B cell (primary cell): Measurements from ENCODE around the gene MCUB. TPM values are rescaled to one million over a fixed set of nuclear protein-coding genes. Genes with fewer than 3 reads are reported as not detected.

ENCODE experiments used
- ATAC-seq: fragments of 200-7000 bp; cut with Tn5 transposase; one replicate; pipeline ENCODE4 v1.10.0; 2021; ENCODE audit warnings: low read depth, mild to moderate bottlenecking, moderate number of reproducible peaks, moderate library complexity
- CTCF ChIA-PET: fragments of 350-600 bp; sonication (Branson Sonifier 250); formaldehyde crosslinking; loops from one replicate; lab custom pipeline; 2021; ENCODE audit warnings: antibody characterized with exemption, inconsistent platforms; lab: Charles Lee
- POLR2A ChIA-PET: fragments of 350-600 bp; sonication (Branson Sonifier 250); formaldehyde crosslinking; loops from one replicate; lab custom pipeline; 2021; ENCODE audit warnings: antibody characterized with exemption; lab: Charles Lee
- DNase-seq: peaks from one replicate; pipeline ENCODE4 v3.0.0; 2013
- H2AFZ ChIP-seq: 2 replicates; pipeline ENCODE4 v1.6.1; 2012; ENCODE audit warnings: mild to moderate bottlenecking, low read depth, low read length; ENCODE audit not compliant: insufficient read depth, poor library complexity, severe bottlenecking
- H3K27ac ChIP-seq, 2 donors: 1 replicate in 1 of 2; 2 replicates in 1 of 2; pipeline ENCODE4 v1.5.1; 2012 to 2013; ENCODE audit warnings: low read length in 2 of 2, mild to moderate bottlenecking in 2 of 2, moderate library complexity in 1 of 2
- H3K27me3 ChIP-seq, 4 experiments: fragments of 200-600 bp in 1 of 4; sonication (generic) in 1 of 4; replicated peaks in 1 of 4; 1 replicate in 2 of 4; 2 replicates in 2 of 4; pipeline versions ENCODE4 v1.6.1 to v1.7.0; 2013 to 2016; ENCODE audit warnings: low read length in 3 of 4, mild to moderate bottlenecking in 2 of 4, mixed read lengths in 1 of 4, moderate library complexity in 1 of 4; ENCODE audit not compliant: insufficient read depth in 4 of 4, control insufficient read depth in 3 of 4; ENCODE audit errors: control extremely low read depth in 1 of 4
- H3K36me3 ChIP-seq, 2 experiments: replicated peaks in 1 of 2; 1 replicate in 1 of 2; 2 replicates in 1 of 2; pipeline versions ENCODE4 v1.6.1 to v1.7.1; 2013; ENCODE audit warnings: low read length in 1 of 2; ENCODE audit not compliant: insufficient read depth in 2 of 2, control insufficient read depth in 1 of 2; ENCODE audit errors: control extremely low read depth in 1 of 2, extremely low read depth in 1 of 2
- H3K4me1 ChIP-seq, 2 donors: fragments of 200-600 bp in 1 of 2; sonication (generic) in 1 of 2; 1 replicate in 1 of 2; 2 replicates in 1 of 2; pipeline versions ENCODE4 v1.5.1 to v1.6.1; 2013 to 2017; ENCODE audit warnings: low read length in 2 of 2; ENCODE audit not compliant: control insufficient read depth in 2 of 2, insufficient read depth in 2 of 2
- H3K4me2 ChIP-seq: replicated peaks from 2 replicates; pipeline ENCODE3; 2012; ENCODE audit warnings: mild to moderate bottlenecking, low read depth, low read length; ENCODE audit not compliant: poor library complexity, severe bottlenecking
- H3K4me3 ChIP-seq, 5 experiments: fragments of 200-600 bp in 1 of 5; sonication (generic) in 1 of 5; 1 replicate in 3 of 5; 2 replicates in 2 of 5; pipeline versions ENCODE4 v1.5.1 to v1.7.0; 2011 to 2016; ENCODE audit warnings: low read length in 4 of 5, mild to moderate bottlenecking in 4 of 5, low read depth in 2 of 5, control low read depth in 1 of 5, moderate library complexity in 1 of 5; ENCODE audit not compliant: insufficient read depth in 1 of 5; ENCODE audit errors: control extremely low read depth in 1 of 5, extremely low read depth in 1 of 5
- H3K79me2 ChIP-seq: fragments of 200-600 bp; sonication (generic); one replicate; pipeline ENCODE4 v1.6.0; 2016; ENCODE audit warnings: low read length; ENCODE audit not compliant: control insufficient read depth, insufficient read depth
- H3K9ac ChIP-seq: fragments of 200-600 bp; sonication (generic); 2 replicates; pipeline ENCODE4 v1.6.1; 2017; ENCODE audit warnings: mild to moderate bottlenecking, low read length, moderate library complexity
- H3K9me3 ChIP-seq, 3 donors: one replicate each; pipeline versions ENCODE4 v1.6.1 to v1.7.1; 2013; ENCODE audit warnings: low read length in 2 of 3; ENCODE audit not compliant: control insufficient read depth in 2 of 3, insufficient read depth in 1 of 3; ENCODE audit errors: control extremely low read depth in 1 of 3
- H4K20me1 ChIP-seq: 2 replicates; pipeline ENCODE4 v1.6.0; 2012; ENCODE audit warnings: mild to moderate bottlenecking, low read length; ENCODE audit not compliant: insufficient read depth, control insufficient read depth, poor library complexity, severe bottlenecking
- H3K27ac Mint-ChIP-seq: one replicate; pipeline ENCODE4 v1.8.0; 2021; ENCODE audit warnings: mixed read lengths
- H3K27me3 Mint-ChIP-seq: one replicate; pipeline ENCODE4 v1.8.0; 2021; ENCODE audit warnings: mixed read lengths
- H3K4me1 Mint-ChIP-seq: one replicate; pipeline ENCODE4 v1.8.0; 2021; ENCODE audit warnings: mixed read lengths
- H3K4me3 Mint-ChIP-seq: one replicate; pipeline ENCODE4 v1.8.0; 2021; ENCODE audit warnings: mixed read lengths
- H3K9me3 Mint-ChIP-seq: one replicate; pipeline ENCODE4 v1.8.0; 2022; ENCODE audit warnings: mixed read lengths; ENCODE audit not compliant: insufficient read depth
- EZH2 ChIP-seq: IDR thresholded peaks from 2 replicates; pipeline ENCODE4 v1.6.1; 2012; ENCODE audit warnings: borderline replicate concordance, low read depth, mild to moderate bottlenecking, moderate library complexity, low read length; ENCODE audit not compliant: insufficient read depth, poor library complexity, severe bottlenecking
- WGBS: methylation state at CpG from one replicate; pipeline ENCODE4 v1.1.5; 2013; ENCODE audit warnings: missing lambda C conversion rate; ENCODE audit not compliant: insufficient coverage; 5-methylcytosine and 5-hydroxymethylcytosine counted together
- intact Hi-C: fragments of 100-400 bp; cut with micrococcal nuclease; formaldehyde crosslinking; loops from one replicate; pipeline ENCODE4 v1.10.0; 2022
- polyA plus RNA-seq: library from polyadenylated mRNA; depleted of rRNA; stranded (reverse); fragments of >200 nt; gene quantifications from 2 replicates; pipeline ENCODE4 v1.2.3, GENCODE V29; 2012
- total RNA-seq, 2 donors: library from RNA; stranded (reverse); fragments of 120-200 nt in 1 of 2; gene quantifications; 1 replicate in 1 of 2; 2 replicates in 1 of 2; pipeline versions ENCODE4 v1.2.3 to v1.2.4, GENCODE V29; 2013 to 2022
- TF ChIP-seq, protein P1 (sequence below): fragments of 200-600 bp; IDR thresholded peaks from one replicate; pipeline ENCODE4 v1.8.0; 2022; ENCODE audit warnings: antibody characterized with exemption, mild to moderate bottlenecking

MCUB gene
- total and polyA plus RNA-seq, 2 donors (not counting 1 experiment from before 2014, with no cell fraction given): 59.3 to 114 TPM

GRCh38 chr4:109588176-109588575 is 28.1 kb downstream of the MCUB start:
- no peaks in the 10 kb centered on the region for H3K27me3 ChIP-seq

DNA sequence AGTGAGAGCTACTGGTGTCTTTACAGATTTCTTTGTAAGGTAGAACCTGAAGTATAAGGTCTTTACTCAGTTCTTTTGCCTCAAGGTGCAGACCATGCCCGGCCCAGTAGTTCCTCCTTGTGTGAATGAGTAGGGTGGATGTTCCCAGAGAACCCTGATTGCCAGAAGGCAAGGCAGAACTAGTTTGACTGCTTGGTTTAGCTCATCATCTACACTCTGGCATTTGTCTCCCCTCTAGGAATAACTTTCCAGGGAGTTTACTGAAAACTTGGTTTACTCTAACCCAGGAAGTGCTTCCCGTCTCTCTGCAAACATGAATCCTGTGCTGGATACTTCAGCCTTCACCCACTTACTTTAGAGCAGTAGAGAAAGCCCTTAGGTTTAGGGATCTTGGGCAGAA is 29.1 kb downstream of the MCUB start:
- H3K4me3 Mint-ChIP-seq: no peak overlapping the region
- TF ChIP-seq, protein P1, sequence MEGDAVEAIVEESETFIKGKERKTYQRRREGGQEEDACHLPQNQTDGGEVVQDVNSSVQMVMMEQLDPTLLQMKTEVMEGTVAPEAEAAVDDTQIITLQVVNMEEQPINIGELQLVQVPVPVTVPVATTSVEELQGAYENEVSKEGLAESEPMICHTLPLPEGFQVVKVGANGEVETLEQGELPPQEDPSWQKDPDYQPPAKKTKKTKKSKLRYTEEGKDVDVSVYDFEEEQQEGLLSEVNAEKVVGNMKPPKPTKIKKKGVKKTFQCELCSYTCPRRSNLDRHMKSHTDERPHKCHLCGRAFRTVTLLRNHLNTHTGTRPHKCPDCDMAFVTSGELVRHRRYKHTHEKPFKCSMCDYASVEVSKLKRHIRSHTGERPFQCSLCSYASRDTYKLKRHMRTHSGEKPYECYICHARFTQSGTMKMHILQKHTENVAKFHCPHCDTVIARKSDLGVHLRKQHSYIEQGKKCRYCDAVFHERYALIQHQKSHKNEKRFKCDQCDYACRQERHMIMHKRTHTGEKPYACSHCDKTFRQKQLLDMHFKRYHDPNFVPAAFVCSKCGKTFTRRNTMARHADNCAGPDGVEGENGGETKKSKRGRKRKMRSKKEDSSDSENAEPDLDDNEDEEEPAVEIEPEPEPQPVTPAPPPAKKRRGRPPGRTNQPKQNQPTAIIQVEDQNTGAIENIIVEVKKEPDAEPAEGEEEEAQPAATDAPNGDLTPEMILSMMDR: no peak
- no peak for TF ChIP-seq EZH2
- no peaks in the 10 kb centered on the region for H3K27me3 Mint-ChIP-seq
- DNase-seq (no peak), ATAC-seq (no peak)
- no peak overlapping the region for H3K4me3 ChIP-seq
- peaks cover 0 to 13% (median 0%) of the 10 kb centered on the region in 3 donors for H3K9me3 ChIP-seq
- H3K9me3 Mint-ChIP-seq: no peaks in the 10 kb centered on the region
- H3K36me3 ChIP-seq: no peaks in the 10 kb centered on the region
- 100% methylated on average over 1 of the region's 2 CpGs for WGBS
- peaks cover 2 to 6% of the 10 kb centered on the region in 2 donors for H3K4me1 ChIP-seq
- H4K20me1 ChIP-seq: peaks cover 51% of the 10 kb centered on the region
- peaks cover 85% of the 10 kb centered on the region for H3K79me2 ChIP-seq
- H3K27ac Mint-ChIP-seq: no peak overlapping the region
- CTCF ChIA-PET: no interaction called here
- peaks cover 55% of the 10 kb centered on the region for H3K4me1 Mint-ChIP-seq
- H3K27ac ChIP-seq: no peak overlapping the region
- H3K4me2 ChIP-seq: no peak overlapping the region
- no peak overlapping the region for H2AFZ ChIP-seq
- no peaks in the 10 kb centered on the region for H3K27me3 ChIP-seq
- H3K9ac ChIP-seq: no peak overlapping the region
- intact Hi-C loops: no loop called here
- POLR2A ChIA-PET: no interaction called here

More at GRCh38 chr4:109588176-109588575, 28.1 kb downstream of the MCUB start:
- no peak for DNase-seq
- Histone ChIP-seq H3K4me3 (no peak overlapping the region), H3K4me1 (peaks cover 3 to 7% of the 10 kb centered on the region in 2 donors), H4K20me1 (peaks cover 49% of the 10 kb centered on the region), H3K79me2 (peaks cover 82% of the 10 kb centered on the region), H3K9me3 (peaks cover 0 to 13% (median 0%) of the 10 kb centered on the region in 3 donors), H2AFZ (no peak overlapping the region), H3K36me3 (no peaks in the 10 kb centered on the region), H3K4me2 (no peak overlapping the region), H3K9ac (no peak overlapping the region), H3K27ac (no peak overlapping the region)
- no peaks in the 10 kb centered on the region for H3K9me3 Mint-ChIP-seq
- ATAC-seq: no peak
- POLR2A ChIA-PET: interaction anchor here (0.6 kb wide), 1 partner anchor 15 kb away, joined by 3 read pairs; no protein-coding TSS in a partner anchor
- WGBS: 47% methylated on average over 4 of the region's 4 CpGs
- H3K27me3 Mint-ChIP-seq: no peaks in the 10 kb centered on the region
- H3K27ac Mint-ChIP-seq: no peak overlapping the region
- no peak overlapping the region for H3K4me3 Mint-ChIP-seq
- peaks cover 61% of the 10 kb centered on the region for H3K4me1 Mint-ChIP-seq
- intact Hi-C loops: no loop called here
- TF ChIP-seq EZH2: no peak
- TF ChIP-seq, protein P1: no peak
- CTCF ChIA-PET: no interaction called here
